SU-DHL-6 (cell line): ENCODE data around the gene ORAI2.
"Not testable (repeated sequence)": the region's sequence is repeated elsewhere in the genome, so short reads cannot be mapped to it uniquely, and the experiment has no call there.

Source experiments
- EZH2phosphoT487 ChIP-seq: fragments of 200-600 bp; sonication (generic), shearing (Covaris generic); conservative IDR thresholded peaks from 2 replicates; pipeline ENCODE4 v1.6.1; 2018; ENCODE audit warnings: mild to moderate bottlenecking, antibody characterized with exemption, low read length, moderate library complexity, mixed read lengths
- TF ChIP-seq, protein P1 (sequence below): fragments of 200-600 bp; sonication (generic); IDR thresholded peaks from one replicate; pipeline ENCODE4 v1.5.1; 2017; ENCODE audit warnings: antibody characterized with exemption, mild to moderate bottlenecking, low read length, moderate library complexity; ENCODE audit not compliant: insufficient read depth, poor library complexity, severe bottlenecking

DNA sequence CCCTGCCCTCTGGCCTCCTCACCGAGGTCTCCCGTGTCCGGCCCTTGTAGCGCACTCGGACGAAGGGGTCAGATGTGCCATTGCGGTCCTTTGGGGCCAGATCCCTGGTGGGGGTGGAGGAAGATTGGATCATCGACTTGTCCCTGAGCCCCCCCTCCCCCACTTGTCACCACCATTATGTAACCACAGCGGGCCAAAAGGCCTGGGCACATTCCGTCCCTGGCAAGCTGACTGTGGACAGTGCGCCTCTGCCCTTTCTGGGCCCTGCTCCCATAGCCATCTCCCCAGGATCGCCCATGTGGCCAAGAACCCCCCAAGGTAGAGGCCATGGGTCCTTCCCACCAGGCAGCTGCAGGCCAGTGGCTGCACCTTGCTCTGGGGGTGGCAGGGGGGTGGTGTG is 69.8 kb downstream of the ORAI2 start:
- TF ChIP-seq, protein P1, sequence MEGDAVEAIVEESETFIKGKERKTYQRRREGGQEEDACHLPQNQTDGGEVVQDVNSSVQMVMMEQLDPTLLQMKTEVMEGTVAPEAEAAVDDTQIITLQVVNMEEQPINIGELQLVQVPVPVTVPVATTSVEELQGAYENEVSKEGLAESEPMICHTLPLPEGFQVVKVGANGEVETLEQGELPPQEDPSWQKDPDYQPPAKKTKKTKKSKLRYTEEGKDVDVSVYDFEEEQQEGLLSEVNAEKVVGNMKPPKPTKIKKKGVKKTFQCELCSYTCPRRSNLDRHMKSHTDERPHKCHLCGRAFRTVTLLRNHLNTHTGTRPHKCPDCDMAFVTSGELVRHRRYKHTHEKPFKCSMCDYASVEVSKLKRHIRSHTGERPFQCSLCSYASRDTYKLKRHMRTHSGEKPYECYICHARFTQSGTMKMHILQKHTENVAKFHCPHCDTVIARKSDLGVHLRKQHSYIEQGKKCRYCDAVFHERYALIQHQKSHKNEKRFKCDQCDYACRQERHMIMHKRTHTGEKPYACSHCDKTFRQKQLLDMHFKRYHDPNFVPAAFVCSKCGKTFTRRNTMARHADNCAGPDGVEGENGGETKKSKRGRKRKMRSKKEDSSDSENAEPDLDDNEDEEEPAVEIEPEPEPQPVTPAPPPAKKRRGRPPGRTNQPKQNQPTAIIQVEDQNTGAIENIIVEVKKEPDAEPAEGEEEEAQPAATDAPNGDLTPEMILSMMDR = not testable (repeated sequence)
- TF ChIP-seq EZH2phosphoT487 = not testable (repeated sequence)
